CD4-positive, alpha-beta T cell (primary cell): ENCODE measurements around the gene CDC14B. TPM values are rescaled to one million over a fixed set of nuclear protein-coding genes. Genes with fewer than 3 reads are reported as not detected.
"Not testable (repeated sequence)": the region's sequence is repeated elsewhere in the genome, so short reads cannot be mapped to it uniquely, and the experiment has no call there.

Experiments used
- ATAC-seq: fragments of 200-7000 bp; cut with Tn5 transposase; one replicate; pipeline ENCODE4 v1.10.0; 2022; ENCODE audit warnings: mild to moderate bottlenecking; ENCODE audit not compliant: poor library complexity
- CTCF ChIA-PET: fragments of 350-600 bp; sonication (Branson Sonifier 250); formaldehyde crosslinking; loops from one replicate; lab custom pipeline; 2021; ENCODE audit warnings: antibody characterized with exemption, inconsistent platforms; lab: Charles Lee
- POLR2A ChIA-PET: fragments of 350-600 bp; sonication (Branson Sonifier 250); formaldehyde crosslinking; loops from one replicate; lab custom pipeline; 2021; ENCODE audit warnings: antibody characterized with exemption, inconsistent platforms; lab: Charles Lee
- DNase-seq, 14 experiments: peaks; one replicate each; pipeline ENCODE4 v3.0.0-alpha.2; 2013 to 2020; ENCODE audit warnings: mixed read lengths in 2 of 14
- H3K27ac ChIP-seq, 2 donors: one replicate each; pipeline versions ENCODE4 v1.5.1 to v1.7.0; 2013; ENCODE audit warnings: low read length in 2 of 2, low read depth in 1 of 2, mild to moderate bottlenecking in 1 of 2
- H3K27me3 ChIP-seq, 2 experiments: 1 replicate in 1 of 2; 2 replicates in 1 of 2; pipeline versions ENCODE4 v1.6.1 to v1.7.0; 2013; ENCODE audit warnings: low read length in 2 of 2, control low read depth in 1 of 2, mild to moderate bottlenecking in 1 of 2, moderate library complexity in 1 of 2; ENCODE audit not compliant: insufficient read depth in 2 of 2, control insufficient read depth in 1 of 2
- H3K36me3 ChIP-seq: one replicate; pipeline ENCODE4 v1.6.1; 2013; ENCODE audit warnings: low read length, control low read depth; ENCODE audit not compliant: insufficient read depth
- H3K4me1 ChIP-seq: one replicate; pipeline ENCODE4 v1.6.1; 2013; ENCODE audit warnings: low read length, control low read depth; ENCODE audit not compliant: insufficient read depth
- H3K4me3 ChIP-seq: one replicate; pipeline ENCODE4 v1.5.1; 2013; ENCODE audit warnings: mild to moderate bottlenecking, low read length, moderate library complexity
- H3K9me3 ChIP-seq, 2 experiments: 1 replicate in 1 of 2; 2 replicates in 1 of 2; pipeline versions ENCODE4 v1.6.1 to v1.7.0; 2013; ENCODE audit warnings: low read length in 2 of 2, mild to moderate bottlenecking in 2 of 2, control low read depth in 1 of 2, moderate library complexity in 1 of 2; ENCODE audit not compliant: control insufficient read depth in 1 of 2, insufficient read depth in 1 of 2
- H3K27ac Mint-ChIP-seq: one replicate; pipeline ENCODE4 v1.8.0; 2020; ENCODE audit warnings: mixed read lengths
- H3K27me3 Mint-ChIP-seq: one replicate; pipeline ENCODE4 v1.8.0; 2021; ENCODE audit warnings: mixed read lengths
- H3K36me3 Mint-ChIP-seq: one replicate; pipeline ENCODE4 v1.8.0; 2021; ENCODE audit warnings: low read depth, mixed read lengths
- H3K4me1 Mint-ChIP-seq: one replicate; pipeline ENCODE4 v1.8.0; 2021; ENCODE audit warnings: low read depth, mixed read lengths
- H3K4me3 Mint-ChIP-seq: one replicate; pipeline ENCODE4 v1.8.0; 2020; ENCODE audit warnings: mild to moderate bottlenecking, mixed read lengths
- H3K9me3 Mint-ChIP-seq: one replicate; pipeline ENCODE4 v1.8.0; 2020; ENCODE audit warnings: mixed read lengths
- intact Hi-C, 2 experiments: fragments of 100-400 bp; cut with DNase I in 1 of 2; cut with micrococcal nuclease in 1 of 2; formaldehyde crosslinking; loops; one replicate each; pipeline versions ENCODE4 v1.15.1 to v1.9.0; 2023 to 2025; cut with DNase I, micrococcal nuclease
- total RNA-seq, 174 experiments: library from RNA in 2 of 174; stranded (reverse) in 2 of 174; gene quantifications; one replicate each; pipeline ENCODE4 v1.2.3 and lab custom pipeline; 2021 to 2026
- TF ChIP-seq, protein P1 (sequence below): fragments of 200-600 bp; IDR thresholded peaks from one replicate; pipeline ENCODE4 v1.8.0; 2022; ENCODE audit warnings: antibody characterized with exemption, mild to moderate bottlenecking

CDC14B gene
- total RNA-seq, 2 experiments from 2014 or later = 3.5 TPM

DNA sequence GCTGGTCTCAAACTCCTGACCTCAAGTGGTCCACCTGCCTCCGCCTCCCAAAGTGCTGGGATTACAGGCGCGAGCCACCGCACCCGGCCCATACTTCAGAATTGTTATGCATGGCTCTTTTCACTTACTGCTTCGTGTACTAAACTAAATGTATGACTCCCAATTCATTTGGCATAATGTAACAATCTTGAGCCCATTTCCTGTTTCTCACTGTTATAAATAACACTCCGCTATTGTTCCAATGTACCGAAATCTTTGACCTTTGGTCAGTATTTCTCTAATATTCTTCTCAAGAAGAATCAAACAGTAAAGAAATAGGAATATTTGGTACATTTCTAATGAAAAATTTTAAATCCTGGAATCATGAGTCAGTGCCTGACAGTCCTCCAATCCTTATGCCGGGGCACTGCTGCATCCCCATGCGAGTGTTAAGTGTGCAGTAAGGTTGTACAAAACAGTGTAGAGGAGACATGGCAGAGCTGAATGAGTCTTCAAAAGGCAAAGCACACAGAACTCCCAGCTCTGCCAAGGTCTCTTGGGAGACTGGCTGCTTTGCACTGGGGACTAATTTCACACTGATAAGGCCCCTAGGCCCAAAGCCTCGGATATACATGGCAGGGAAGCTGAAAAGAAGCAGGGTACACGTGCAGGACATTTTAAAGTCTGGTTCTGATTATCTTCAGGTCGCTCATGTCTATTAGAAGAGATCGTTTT, 111.3 kb downstream of the CDC14B start:
- H3K9me3 Mint-ChIP-seq = no peaks in the 10 kb centered on the region
- CTCF ChIA-PET = no interaction called here

DNA sequence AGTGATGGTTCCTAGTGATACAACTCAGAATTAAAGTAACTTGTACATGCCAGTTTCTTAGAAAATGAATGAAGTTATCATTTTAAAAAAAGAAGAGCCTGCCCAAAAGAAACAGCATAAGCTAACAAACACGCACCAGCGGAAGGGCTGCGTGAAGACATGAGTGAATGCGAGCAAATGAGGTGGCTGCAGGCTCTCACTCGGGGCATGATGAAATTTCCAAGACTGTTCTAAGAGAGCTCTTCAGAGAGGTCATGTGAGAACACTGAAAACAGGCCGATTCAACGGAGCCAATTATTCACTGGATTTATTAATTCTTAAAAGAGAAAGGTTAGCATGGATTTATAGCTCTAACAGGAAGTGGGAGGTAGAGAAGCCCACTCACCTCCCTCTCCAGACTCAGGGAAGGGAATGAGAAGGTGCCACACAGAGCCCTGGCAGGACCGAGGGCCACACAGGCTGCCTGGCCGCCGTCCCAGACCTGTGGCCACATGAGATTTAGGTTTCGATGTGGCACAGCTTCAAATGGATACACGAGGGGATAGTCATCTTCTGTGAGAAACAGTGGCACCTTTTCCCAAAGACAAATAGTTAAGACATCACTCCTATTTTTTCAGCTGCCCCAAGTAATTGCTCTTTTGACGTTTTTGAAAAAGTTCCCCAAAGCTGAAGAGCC, 114.2 kb downstream of the CDC14B start:
- Mint-ChIP-seq H3K36me3 (peaks cover 4% of the 10 kb centered on the region), H3K9me3 (no peaks in the 10 kb centered on the region), H3K27me3 (no peaks in the 10 kb centered on the region), H3K4me1 (no peaks in the 10 kb centered on the region), H3K4me3 (no peak overlapping the region), H3K27ac (no peak overlapping the region)
- no peak overlapping the region for H3K27ac ChIP-seq
- no peaks in the 10 kb centered on the region for H3K4me1 ChIP-seq
- intact Hi-C loops = no loop called here
- no peak overlapping the region for H3K4me3 ChIP-seq
- H3K27me3 ChIP-seq = no peaks in the 10 kb centered on the region
- ChIA-PET POLR2A (no interaction called here), CTCF (no interaction called here)
- TF ChIP-seq, protein P1, sequence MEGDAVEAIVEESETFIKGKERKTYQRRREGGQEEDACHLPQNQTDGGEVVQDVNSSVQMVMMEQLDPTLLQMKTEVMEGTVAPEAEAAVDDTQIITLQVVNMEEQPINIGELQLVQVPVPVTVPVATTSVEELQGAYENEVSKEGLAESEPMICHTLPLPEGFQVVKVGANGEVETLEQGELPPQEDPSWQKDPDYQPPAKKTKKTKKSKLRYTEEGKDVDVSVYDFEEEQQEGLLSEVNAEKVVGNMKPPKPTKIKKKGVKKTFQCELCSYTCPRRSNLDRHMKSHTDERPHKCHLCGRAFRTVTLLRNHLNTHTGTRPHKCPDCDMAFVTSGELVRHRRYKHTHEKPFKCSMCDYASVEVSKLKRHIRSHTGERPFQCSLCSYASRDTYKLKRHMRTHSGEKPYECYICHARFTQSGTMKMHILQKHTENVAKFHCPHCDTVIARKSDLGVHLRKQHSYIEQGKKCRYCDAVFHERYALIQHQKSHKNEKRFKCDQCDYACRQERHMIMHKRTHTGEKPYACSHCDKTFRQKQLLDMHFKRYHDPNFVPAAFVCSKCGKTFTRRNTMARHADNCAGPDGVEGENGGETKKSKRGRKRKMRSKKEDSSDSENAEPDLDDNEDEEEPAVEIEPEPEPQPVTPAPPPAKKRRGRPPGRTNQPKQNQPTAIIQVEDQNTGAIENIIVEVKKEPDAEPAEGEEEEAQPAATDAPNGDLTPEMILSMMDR = no peak
- no peaks in the 10 kb centered on the region for H3K9me3 ChIP-seq
- ATAC-seq = no peak
- no peaks in the 10 kb centered on the region for H3K36me3 ChIP-seq
- no peak for DNase-seq

More for the DNA sequence above, 111.3 kb downstream of the CDC14B start:
- Mint-ChIP-seq H3K27me3 (no peaks in the 10 kb centered on the region), H3K4me1 (no peaks in the 10 kb centered on the region), H3K36me3 (peaks cover 7% of the 10 kb centered on the region), H3K27ac (no peak overlapping the region), H3K4me3 (no peak overlapping the region)
- intact Hi-C loops = no loop called here
- Histone ChIP-seq H3K4me3 (no peak overlapping the region), H3K36me3 (no peaks in the 10 kb centered on the region), H3K27ac (no peak overlapping the region), H3K27me3 (no peaks in the 10 kb centered on the region), H3K9me3 (no peaks in the 10 kb centered on the region), H3K4me1 (no peaks in the 10 kb centered on the region)
- POLR2A ChIA-PET = no interaction called here
- TF ChIP-seq, protein P1 = no peak
- ATAC-seq = no peak
- no peak for DNase-seq

DNA sequence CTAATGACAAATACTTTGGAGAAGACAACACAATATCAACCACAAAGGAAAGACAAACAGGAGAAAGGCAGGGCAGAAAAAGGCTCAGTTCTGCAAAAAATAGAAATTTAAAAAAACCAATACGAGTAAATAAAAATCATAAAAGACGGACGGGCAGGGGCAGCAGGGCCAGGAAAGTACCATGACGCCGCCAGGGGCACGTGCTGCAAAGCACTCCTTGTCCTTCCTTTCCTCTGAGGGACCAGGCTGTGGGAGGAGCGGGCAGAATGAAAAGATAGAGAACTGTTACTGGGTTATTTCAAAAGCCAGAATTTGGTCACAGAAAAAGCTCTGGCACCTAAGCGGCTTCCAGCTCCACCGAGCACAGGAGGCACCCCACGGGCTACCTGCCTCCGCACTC, 115.7 kb downstream of the CDC14B start:
- ATAC-seq (no peak), DNase-seq (no peak)
- Mint-ChIP-seq H3K27ac (no peak overlapping the region), H3K4me1 (no peaks in the 10 kb centered on the region), H3K36me3 (peaks cover under 1% of the 10 kb centered on the region), H3K4me3 (no peak overlapping the region), H3K9me3 (no peaks in the 10 kb centered on the region), H3K27me3 (no peaks in the 10 kb centered on the region)
- H3K27ac ChIP-seq = no peak overlapping the region
- H3K36me3 ChIP-seq = no peaks in the 10 kb centered on the region
- no peak overlapping the region for H3K4me3 ChIP-seq
- TF ChIP-seq, protein P1 = no peak
- ChIA-PET POLR2A (no interaction called here), CTCF (no interaction called here)
- intact Hi-C loops = no loop called here
- no peaks in the 10 kb centered on the region for H3K27me3 ChIP-seq
- no peaks in the 10 kb centered on the region for H3K4me1 ChIP-seq
- no peaks in the 10 kb centered on the region for H3K9me3 ChIP-seq

DNA sequence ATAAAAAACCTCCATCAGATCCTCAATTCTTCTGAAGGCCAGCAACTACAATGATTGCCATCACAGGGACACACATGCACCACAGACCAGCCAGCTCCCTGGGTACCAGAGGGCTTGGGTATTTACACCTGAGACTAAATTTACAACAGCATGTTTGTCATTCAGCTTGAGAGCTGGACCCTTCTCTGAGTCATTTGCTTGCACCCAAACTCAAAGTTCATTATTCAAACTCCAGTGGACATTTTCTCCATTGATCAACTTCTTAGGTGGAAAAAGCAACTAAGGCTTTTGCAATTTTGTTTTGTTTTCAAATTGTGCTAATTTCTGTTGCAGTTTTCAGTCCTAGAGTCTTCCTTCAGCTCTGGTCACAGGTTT, 116.3 kb downstream of the CDC14B start:
- H3K27ac ChIP-seq, H3K27ac Mint-ChIP-seq, H3K36me3 ChIP-seq, H3K9me3 ChIP-seq, POLR2A ChIA-PET, ATAC-seq, H3K4me3 ChIP-seq, H3K9me3 Mint-ChIP-seq, H3K4me1 ChIP-seq, H3K27me3 Mint-ChIP-seq, DNase-seq, H3K4me3 Mint-ChIP-seq, intact Hi-C loops, CTCF ChIA-PET, H3K36me3 Mint-ChIP-seq, H3K27me3 ChIP-seq, H3K4me1 Mint-ChIP-seq: not testable (repeated sequence)
